HepG2 (cell line): ENCODE results near the gene ZNF700. TPM values are rescaled to one million over a fixed set of nuclear protein-coding genes. Genes with fewer than 3 reads are reported as not detected.
A peak's percentile ranks its signal among the peaks of the same experiment; 100 is the strongest.

Experiments used
- AHR ChIP-seq: IDR thresholded peaks from 2 replicates; pipeline ENCODE4 v1.6.1; 2018; ENCODE audit warnings: missing genetic modification reagents, missing compliant biosample characterization
- ARID5B ChIP-seq: IDR thresholded peaks from 2 replicates; pipeline ENCODE4 v1.4.0; 2020; ENCODE audit warnings: mild to moderate bottlenecking, missing genetic modification reagents
- ATF1 ChIP-seq: IDR thresholded peaks from 2 replicates; pipeline ENCODE4 v1.6.1; 2016; ENCODE audit warnings: mild to moderate bottlenecking, control low read depth
- FLYWCH1 ChIP-seq: sonication (generic); formaldehyde crosslinking; IDR thresholded peaks from 2 replicates; pipeline ENCODE4 v1.8.1; 2023; ENCODE audit warnings: mild to moderate bottlenecking, missing genetic modification reagents
- HMGXB4 ChIP-seq, 2 experiments: sonication (generic) in 1 of 2; formaldehyde crosslinking in 1 of 2; IDR thresholded peaks; 2 replicates each; pipeline versions ENCODE4 v1.4.0 to v1.6.1; 2018 to 2020; ENCODE audit warnings: missing genetic modification reagents in 2 of 2, borderline replicate concordance in 1 of 2, low read depth in 1 of 2, mild to moderate bottlenecking in 1 of 2, missing biosample characterization in 1 of 2
- KLF16 ChIP-seq, 2 experiments: sonication (generic) in 1 of 2; formaldehyde crosslinking in 1 of 2; IDR thresholded peaks; 2 replicates each; pipeline versions ENCODE4 v1.6.1 to v1.8.0; 2016 to 2023; ENCODE audit warnings: missing genetic modification reagents in 2 of 2, missing compliant biosample characterization in 1 of 2
- PHB2 ChIP-seq: fragments of 450-650 bp; IDR thresholded peaks from 2 replicates; pipeline ENCODE4 v1.6.1; 2018; ENCODE audit not compliant: partially characterized antibody
- RXRB ChIP-seq: IDR thresholded peaks from 2 replicates; pipeline ENCODE4 v1.6.1; 2016; ENCODE audit warnings: borderline replicate concordance, missing genetic modification reagents, missing compliant biosample characterization
- SCMH1 ChIP-seq: sonication (generic); formaldehyde crosslinking; IDR thresholded peaks from 2 replicates; pipeline ENCODE4 v1.9.0; 2021; ENCODE audit warnings: missing genetic modification reagents, mild to moderate bottlenecking, borderline replicate concordance
- SKIL ChIP-seq: sonication (generic); formaldehyde crosslinking; IDR thresholded peaks from 2 replicates; pipeline ENCODE4 v1.8.0; 2022; ENCODE audit warnings: missing genetic modification reagents, mild to moderate bottlenecking, moderate library complexity, borderline replicate concordance
- SP4 ChIP-seq: sonication (generic); formaldehyde crosslinking; IDR thresholded peaks from 2 replicates; pipeline ENCODE4 v1.8.1; 2023; ENCODE audit warnings: mild to moderate bottlenecking, missing genetic modification reagents
- TOPORS ChIP-seq: sonication (generic); formaldehyde crosslinking; IDR thresholded peaks from 2 replicates; pipeline ENCODE4 v1.8.0; 2023; ENCODE audit warnings: mild to moderate bottlenecking, missing genetic modification reagents
- ZNF556 ChIP-seq: sonication (generic); formaldehyde crosslinking; IDR thresholded peaks from 2 replicates; pipeline ENCODE4 v1.4.0; 2020; ENCODE audit warnings: mild to moderate bottlenecking, missing genetic modification reagents, borderline replicate concordance
- ZNF792 ChIP-seq: IDR thresholded peaks from 2 replicates; pipeline ENCODE4 v1.6.1; 2016
- ZNF879 ChIP-seq: sonication (generic); formaldehyde crosslinking; IDR thresholded peaks from 2 replicates; pipeline ENCODE4 v1.8.1; 2023; ENCODE audit warnings: missing genetic modification reagents
- polyA plus RNA-seq, 8 experiments: library from polyadenylated mRNA; depleted of rRNA in 3 of 8; stranded (reverse) in 7 of 8; unstranded in 1 of 8; fragments of >200 nt; fragmentation: Illumina TruSeq in 4 of 8; extraction: Trizol in 4 of 8; gene quantifications; 2 replicates each; pipeline versions ENCODE4 v1.2.1 to v1.2.3, GENCODE V29; 2011 to 2016; ENCODE audit warnings: low read depth in 4 of 8, missing spikeins in 1 of 8, mixed read lengths in 1 of 8; ENCODE audit not compliant: insufficient read depth in 1 of 8
- total RNA-seq, 5 experiments: library from RNA; depleted of rRNA; stranded (reverse); fragments of >200 nt; fragmentation: Illumina TruSeq; extraction: Trizol; gene quantifications; 2 replicates each; pipeline ENCODE4 v1.2.3, GENCODE V29; 2016; ENCODE audit warnings: low read depth in 1 of 5
- TF ChIP-seq, protein P1 (sequence below): sonication (generic); formaldehyde crosslinking; IDR thresholded peaks from 2 replicates; pipeline ENCODE4 v1.5.1; 2020; ENCODE audit warnings: mild to moderate bottlenecking, moderate library complexity, missing genetic modification reagents
- TF ChIP-seq, protein P2 (sequence below): sonication (generic); IDR thresholded peaks from 2 replicates; pipeline ENCODE4 v1.6.1; 2016; ENCODE audit warnings: low read depth, borderline replicate concordance
- TF ChIP-seq, protein P3 (sequence below), 2 experiments: fragments of 450-650 bp in 1 of 2; sonication (generic) in 1 of 2; formaldehyde crosslinking; IDR thresholded peaks; 2 replicates each; pipeline versions ENCODE4 v1.5.0 to v1.8.0; 2020 to 2022; ENCODE audit warnings: mild to moderate bottlenecking in 1 of 2, missing genetic modification reagents in 1 of 2

The ZNF700 gene
- total and polyA plus RNA-seq, 2 of the 13 experiments (the other 11 are each of a cell fraction or from before 2014, with no cell fraction given), result 6.0 to 12.8 TPM

GRCh38 chr19:11881151-11881800 lies 43.6 kb upstream of the ZNF700 start (continued):
- TF ChIP-seq HMGXB4 (CRISPR knock-in tag; IDR thresholded peaks at IDR 0.05; ENCODE audit: borderline replicate concordance in 1 of 2, low read depth in 1 of 2) (peak in 1 of 2 experiments; percentile 62; a peak in 1 of 4 replicates), KLF16 (CRISPR knock-in tag; IDR thresholded peaks at IDR 0.05) (no peak), TOPORS (CRISPR knock-in tag) (no peak), RXRB (CRISPR knock-in tag) (no peak), ZNF792 (CRISPR knock-in tag) (no peak), ATF1 (CRISPR knock-in tag) (no peak), ZNF879 (CRISPR knock-in tag) (no peak), SP4 (CRISPR knock-in tag) (no peak), ARID5B (CRISPR knock-in tag) (0 out of 2 replicates have a peak, but pooled peaks have one; percentile 8), PHB2 (no peak), FLYWCH1 (CRISPR knock-in tag) (no peak), ZNF556 (CRISPR knock-in tag) (peak; percentile 86; the same call in 1 of the 2 replicates), SKIL (CRISPR knock-in tag) (no peak), SCMH1 (no peak), AHR (0 out of 2 replicates have a peak, but pooled peaks have one; percentile 20)
- TF ChIP-seq, protein P1, sequence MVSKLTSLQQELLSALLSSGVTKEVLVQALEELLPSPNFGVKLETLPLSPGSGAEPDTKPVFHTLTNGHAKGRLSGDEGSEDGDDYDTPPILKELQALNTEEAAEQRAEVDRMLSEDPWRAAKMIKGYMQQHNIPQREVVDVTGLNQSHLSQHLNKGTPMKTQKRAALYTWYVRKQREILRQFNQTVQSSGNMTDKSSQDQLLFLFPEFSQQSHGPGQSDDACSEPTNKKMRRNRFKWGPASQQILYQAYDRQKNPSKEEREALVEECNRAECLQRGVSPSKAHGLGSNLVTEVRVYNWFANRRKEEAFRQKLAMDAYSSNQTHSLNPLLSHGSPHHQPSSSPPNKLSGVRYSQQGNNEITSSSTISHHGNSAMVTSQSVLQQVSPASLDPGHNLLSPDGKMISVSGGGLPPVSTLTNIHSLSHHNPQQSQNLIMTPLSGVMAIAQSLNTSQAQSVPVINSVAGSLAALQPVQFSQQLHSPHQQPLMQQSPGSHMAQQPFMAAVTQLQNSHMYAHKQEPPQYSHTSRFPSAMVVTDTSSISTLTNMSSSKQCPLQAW (CRISPR knock-in tag), result no peak
- TF ChIP-seq, protein P2, sequence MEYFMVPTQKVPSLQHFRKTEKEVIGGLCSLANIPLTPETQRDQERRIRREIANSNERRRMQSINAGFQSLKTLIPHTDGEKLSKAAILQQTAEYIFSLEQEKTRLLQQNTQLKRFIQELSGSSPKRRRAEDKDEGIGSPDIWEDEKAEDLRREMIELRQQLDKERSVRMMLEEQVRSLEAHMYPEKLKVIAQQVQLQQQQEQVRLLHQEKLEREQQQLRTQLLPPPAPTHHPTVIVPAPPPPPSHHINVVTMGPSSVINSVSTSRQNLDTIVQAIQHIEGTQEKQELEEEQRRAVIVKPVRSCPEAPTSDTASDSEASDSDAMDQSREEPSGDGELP, result no peak
- TF ChIP-seq, protein P3, sequence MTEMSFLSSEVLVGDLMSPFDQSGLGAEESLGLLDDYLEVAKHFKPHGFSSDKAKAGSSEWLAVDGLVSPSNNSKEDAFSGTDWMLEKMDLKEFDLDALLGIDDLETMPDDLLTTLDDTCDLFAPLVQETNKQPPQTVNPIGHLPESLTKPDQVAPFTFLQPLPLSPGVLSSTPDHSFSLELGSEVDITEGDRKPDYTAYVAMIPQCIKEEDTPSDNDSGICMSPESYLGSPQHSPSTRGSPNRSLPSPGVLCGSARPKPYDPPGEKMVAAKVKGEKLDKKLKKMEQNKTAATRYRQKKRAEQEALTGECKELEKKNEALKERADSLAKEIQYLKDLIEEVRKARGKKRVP (CRISPR knock-in tag; IDR thresholded peaks at IDR 0.05), result no peak
